ENCODE results near the gene STIP1. TPM values are rescaled to one million over a fixed set of nuclear protein-coding genes. Genes with fewer than 3 reads are reported as not detected.

The STIP1 gene
- total RNA-seq, 2 donors from 2014 or later: 230 to 257 TPM

DNA sequence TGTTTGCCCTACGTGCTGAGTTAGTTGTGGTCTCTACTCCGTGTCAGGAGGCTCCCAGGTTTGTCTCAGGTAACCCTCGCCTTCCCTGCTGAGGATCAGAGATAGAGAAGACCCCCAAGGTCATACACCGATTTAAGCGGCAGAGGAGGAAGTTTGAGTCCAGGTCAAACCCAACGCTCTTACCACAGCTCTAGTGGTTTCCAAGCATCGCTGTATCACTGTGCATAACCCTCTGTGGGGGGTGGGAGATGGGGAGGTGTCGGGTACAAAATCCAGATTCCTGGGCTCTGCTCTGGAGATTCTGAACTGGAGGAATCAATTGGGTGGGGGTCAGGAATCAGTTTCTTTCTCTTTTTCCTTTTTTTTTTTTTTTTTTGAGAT is 45.0 kb downstream of the STIP1 start:
- TF ChIP-seq, protein P1, sequence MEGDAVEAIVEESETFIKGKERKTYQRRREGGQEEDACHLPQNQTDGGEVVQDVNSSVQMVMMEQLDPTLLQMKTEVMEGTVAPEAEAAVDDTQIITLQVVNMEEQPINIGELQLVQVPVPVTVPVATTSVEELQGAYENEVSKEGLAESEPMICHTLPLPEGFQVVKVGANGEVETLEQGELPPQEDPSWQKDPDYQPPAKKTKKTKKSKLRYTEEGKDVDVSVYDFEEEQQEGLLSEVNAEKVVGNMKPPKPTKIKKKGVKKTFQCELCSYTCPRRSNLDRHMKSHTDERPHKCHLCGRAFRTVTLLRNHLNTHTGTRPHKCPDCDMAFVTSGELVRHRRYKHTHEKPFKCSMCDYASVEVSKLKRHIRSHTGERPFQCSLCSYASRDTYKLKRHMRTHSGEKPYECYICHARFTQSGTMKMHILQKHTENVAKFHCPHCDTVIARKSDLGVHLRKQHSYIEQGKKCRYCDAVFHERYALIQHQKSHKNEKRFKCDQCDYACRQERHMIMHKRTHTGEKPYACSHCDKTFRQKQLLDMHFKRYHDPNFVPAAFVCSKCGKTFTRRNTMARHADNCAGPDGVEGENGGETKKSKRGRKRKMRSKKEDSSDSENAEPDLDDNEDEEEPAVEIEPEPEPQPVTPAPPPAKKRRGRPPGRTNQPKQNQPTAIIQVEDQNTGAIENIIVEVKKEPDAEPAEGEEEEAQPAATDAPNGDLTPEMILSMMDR (conservative IDR thresholded peaks at IDR 0.05): no peak
- peak overlapping the region; percentile 49 for H3K9ac ChIP-seq (ENCODE audit: extremely low read depth, low read length, poor library complexity, severe bottlenecking)
- H3K36me3 ChIP-seq (ENCODE audit: control insufficient read depth, insufficient read depth, low read length): no peaks in the 10 kb centered on the region
- H3K27ac ChIP-seq (ENCODE audit: low read depth, low read length): no peak overlapping the region
- 8 to 17% methylated on average over 3 to 8 of the region's 8 CpGs for WGBS, 2 experiments (ENCODE audit: insufficient coverage in 1 of 2, insufficient read length in 1 of 2)
- H3K27me3 ChIP-seq (ENCODE audit: control insufficient read depth, insufficient read depth, low read length, poor library complexity, severe bottlenecking): no peaks in the 10 kb centered on the region
- no peak for DNase-seq
- no peaks in the 10 kb centered on the region for H3K36me3 Mint-ChIP-seq (ENCODE audit: low read depth)
- H3K4me3 Mint-ChIP-seq: peak overlapping the region; percentile 72
- peaks cover 4% of the 10 kb centered on the region for H3K4me1 ChIP-seq (ENCODE audit: control insufficient read depth, insufficient read depth, low read length)
- H3K27ac Mint-ChIP-seq: peak overlapping the region; percentile 81
- no peaks in the 10 kb centered on the region for H3K9me3 ChIP-seq (ENCODE audit: control insufficient read depth, low read length)
- no peaks in the 10 kb centered on the region for H3K9me3 Mint-ChIP-seq
- peaks cover 13% of the 10 kb centered on the region for H3K4me1 Mint-ChIP-seq
- peak overlapping the region; percentile 85 for H3K4me3 ChIP-seq (ENCODE audit: low read length)
- H3K27me3 Mint-ChIP-seq (ENCODE audit: insufficient read depth): peaks cover 6% of the 10 kb centered on the region

DNA sequence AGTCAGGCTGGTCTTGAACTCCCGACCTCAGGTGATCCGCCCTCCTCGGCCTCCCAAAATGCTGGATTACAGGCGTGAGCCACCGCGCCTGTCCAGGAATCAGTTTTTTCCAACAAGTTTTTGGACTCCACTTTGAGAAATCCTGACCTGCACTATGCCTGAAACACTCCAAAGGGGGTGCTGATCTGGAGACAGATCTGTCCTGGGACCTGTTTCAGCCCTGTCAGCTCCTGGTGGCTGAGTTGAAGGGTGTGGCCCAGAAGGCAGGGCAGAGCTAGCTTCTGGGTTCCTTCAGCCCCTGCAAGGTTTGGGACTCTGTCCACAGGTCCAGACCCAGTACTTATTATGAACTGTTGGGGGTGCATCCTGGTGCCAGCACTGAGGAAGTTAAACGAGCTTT is 45.6 kb downstream of the STIP1 start:
- H3K9ac ChIP-seq (ENCODE audit: extremely low read depth, low read length, poor library complexity, severe bottlenecking): no peak overlapping the region
- H3K27ac Mint-ChIP-seq: no peak overlapping the region
- H3K36me3 ChIP-seq (ENCODE audit: control insufficient read depth, insufficient read depth, low read length): no peaks in the 10 kb centered on the region
- H3K36me3 Mint-ChIP-seq (ENCODE audit: low read depth): no peaks in the 10 kb centered on the region
- no peaks in the 10 kb centered on the region for H3K27me3 ChIP-seq (ENCODE audit: control insufficient read depth, insufficient read depth, low read length, poor library complexity, severe bottlenecking)
- no peak overlapping the region for H3K27ac ChIP-seq (ENCODE audit: low read depth, low read length)
- H3K4me3 Mint-ChIP-seq: peak overlapping the region; percentile 72
- no peak for DNase-seq
- TF ChIP-seq, protein P1 (conservative IDR thresholded peaks at IDR 0.05): no peak
- peaks cover 4% of the 10 kb centered on the region for H3K4me1 ChIP-seq (ENCODE audit: control insufficient read depth, insufficient read depth, low read length)
- H3K27me3 Mint-ChIP-seq (ENCODE audit: insufficient read depth): peaks cover 6% of the 10 kb centered on the region
- WGBS, 2 experiments (ENCODE audit: insufficient coverage in 1 of 2, insufficient read length in 1 of 2): 92 to 94% methylated on average over 7 of the region's 7 CpGs
- H3K9me3 ChIP-seq (ENCODE audit: control insufficient read depth, low read length): no peaks in the 10 kb centered on the region
- H3K4me3 ChIP-seq (ENCODE audit: low read length): peak overlapping the region; percentile 85
- no peaks in the 10 kb centered on the region for H3K9me3 Mint-ChIP-seq
- peaks cover 13% of the 10 kb centered on the region for H3K4me1 Mint-ChIP-seq

DNA sequence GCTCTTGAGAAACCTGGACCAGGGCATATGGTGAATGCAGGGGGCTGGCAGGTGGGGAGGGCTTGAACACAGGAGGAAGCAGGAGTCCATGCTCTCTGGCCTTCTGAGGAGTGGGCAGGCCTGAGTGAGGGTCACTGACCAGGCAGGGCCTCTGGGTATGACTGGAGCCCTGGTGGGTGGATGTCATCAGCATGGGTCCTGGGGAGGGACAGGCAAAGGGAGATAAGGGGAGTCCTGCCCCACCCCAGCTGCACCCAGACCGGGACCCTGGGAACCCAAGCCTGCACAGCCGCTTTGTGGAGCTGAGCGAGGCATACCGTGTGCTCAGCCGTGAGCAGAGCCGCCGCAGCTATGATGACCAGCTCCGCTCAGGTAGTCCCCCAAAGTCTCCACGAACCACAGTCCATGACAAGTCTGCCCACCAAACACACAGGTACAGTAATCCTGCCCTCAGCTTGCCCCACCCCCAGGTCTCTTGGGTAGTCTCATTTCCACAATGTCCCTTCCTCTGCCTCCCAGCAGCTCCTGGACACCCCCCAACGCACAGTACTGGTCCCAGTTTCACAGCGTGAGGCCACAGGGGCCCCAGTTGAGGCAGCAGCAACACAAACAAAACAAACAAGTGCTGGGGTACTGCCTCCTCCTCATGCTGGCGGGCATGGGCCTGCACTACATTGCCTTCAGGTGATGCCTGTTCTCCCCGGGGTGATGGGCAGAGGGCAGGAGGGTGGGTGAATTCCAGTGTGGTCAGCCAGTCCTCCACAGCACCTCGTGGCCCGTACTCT is 46.4 kb downstream of the STIP1 start:
- Histone ChIP-seq H3K9me3 (ENCODE audit: control insufficient read depth, low read length) (no peaks in the 10 kb centered on the region), H3K36me3 (ENCODE audit: control insufficient read depth, insufficient read depth, low read length) (peaks cover 3% of the 10 kb centered on the region), H3K27me3 (ENCODE audit: control insufficient read depth, insufficient read depth, low read length, poor library complexity, severe bottlenecking) (no peaks in the 10 kb centered on the region), H3K9ac (ENCODE audit: extremely low read depth, low read length, poor library complexity, severe bottlenecking) (no peak overlapping the region), H3K27ac (ENCODE audit: low read depth, low read length) (no peak overlapping the region), H3K4me1 (ENCODE audit: control insufficient read depth, insufficient read depth, low read length) (no peaks in the 10 kb centered on the region), H3K4me3 (ENCODE audit: low read length) (no peak overlapping the region)
- Mint-ChIP-seq H3K27ac (no peak overlapping the region), H3K27me3 (ENCODE audit: insufficient read depth) (peaks cover 6% of the 10 kb centered on the region), H3K9me3 (no peaks in the 10 kb centered on the region), H3K4me1 (peaks cover 10% of the 10 kb centered on the region), H3K36me3 (ENCODE audit: low read depth) (no peaks in the 10 kb centered on the region), H3K4me3 (peak overlapping the region; percentile 72)
- TF ChIP-seq, protein P1 (conservative IDR thresholded peaks at IDR 0.05): no peak
- DNase-seq: no peak
- WGBS, 2 experiments (ENCODE audit: insufficient coverage in 1 of 2, insufficient read length in 1 of 2): 88 to 92% methylated on average over 5 to 15 of the region's 15 CpGs

Measured in endodermal cell (in vitro differentiated cells).